ENCODE measurements around the gene SMAD6.

SMAD6 gene

GRCh38 chr15:66831289-66831688 lies 129.3 kb downstream of the SMAD6 start:
- Histone ChIP-seq H3K4me2 (no peak overlapping the region), H3K36me3 (no peaks in the 10 kb centered on the region), H3K4me1 (peaks cover 10% of the 10 kb centered on the region), H3K4me3 (no peak overlapping the region), H3K27me3 (no peaks in the 10 kb centered on the region), H4K20me1 (no peaks in the 10 kb centered on the region), H3K9ac (no peak overlapping the region), H3K27ac (no peak overlapping the region), H3K9me3 (no peaks in the 10 kb centered on the region)
- no peak for TF ChIP-seq Cebpa-rat (IDR thresholded peaks at IDR 0.05)

GRCh38 chr15:66831801-66832390 lies 129.9 kb downstream of the SMAD6 start:
- Histone ChIP-seq H3K9ac (no peak overlapping the region), H3K27me3 (no peaks in the 10 kb centered on the region), H3K4me2 (no peak overlapping the region), H3K4me1 (peaks cover 10% of the 10 kb centered on the region), H4K20me1 (no peaks in the 10 kb centered on the region), H3K36me3 (no peaks in the 10 kb centered on the region), H3K27ac (no peak overlapping the region), H3K9me3 (no peaks in the 10 kb centered on the region), H3K4me3 (no peak overlapping the region)
- no peak for TF ChIP-seq Cebpa-rat (IDR thresholded peaks at IDR 0.05)
